ENCODE measurements around the gene IFNL3. TPM values are rescaled to one million over a fixed set of nuclear protein-coding genes. Genes with fewer than 3 reads are reported as not detected.

Gene IFNL3
- total RNA-seq, 1 donor, result not detected

DNA sequence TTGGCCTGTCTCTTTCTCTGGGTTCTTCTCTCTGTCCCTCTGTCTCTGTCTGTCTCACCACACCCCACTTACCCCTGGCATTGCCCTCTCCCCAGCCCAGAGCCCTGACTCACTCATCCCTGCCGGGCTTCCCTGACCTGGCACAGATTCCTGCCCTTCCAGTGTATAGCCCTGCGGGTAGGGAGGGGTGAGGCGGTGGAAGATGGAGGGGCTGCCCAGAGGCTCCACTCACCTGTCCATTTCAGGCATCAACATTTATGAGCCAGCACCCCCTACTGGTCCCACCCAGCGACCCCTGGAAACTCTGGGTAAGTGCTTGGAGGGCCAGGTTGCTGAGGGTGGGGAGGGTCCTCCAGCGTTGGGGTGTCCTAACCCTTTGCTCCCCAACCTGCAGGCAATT is 47.0 kb downstream of the IFNL3 start:
- TF ChIP-seq, protein P1, sequence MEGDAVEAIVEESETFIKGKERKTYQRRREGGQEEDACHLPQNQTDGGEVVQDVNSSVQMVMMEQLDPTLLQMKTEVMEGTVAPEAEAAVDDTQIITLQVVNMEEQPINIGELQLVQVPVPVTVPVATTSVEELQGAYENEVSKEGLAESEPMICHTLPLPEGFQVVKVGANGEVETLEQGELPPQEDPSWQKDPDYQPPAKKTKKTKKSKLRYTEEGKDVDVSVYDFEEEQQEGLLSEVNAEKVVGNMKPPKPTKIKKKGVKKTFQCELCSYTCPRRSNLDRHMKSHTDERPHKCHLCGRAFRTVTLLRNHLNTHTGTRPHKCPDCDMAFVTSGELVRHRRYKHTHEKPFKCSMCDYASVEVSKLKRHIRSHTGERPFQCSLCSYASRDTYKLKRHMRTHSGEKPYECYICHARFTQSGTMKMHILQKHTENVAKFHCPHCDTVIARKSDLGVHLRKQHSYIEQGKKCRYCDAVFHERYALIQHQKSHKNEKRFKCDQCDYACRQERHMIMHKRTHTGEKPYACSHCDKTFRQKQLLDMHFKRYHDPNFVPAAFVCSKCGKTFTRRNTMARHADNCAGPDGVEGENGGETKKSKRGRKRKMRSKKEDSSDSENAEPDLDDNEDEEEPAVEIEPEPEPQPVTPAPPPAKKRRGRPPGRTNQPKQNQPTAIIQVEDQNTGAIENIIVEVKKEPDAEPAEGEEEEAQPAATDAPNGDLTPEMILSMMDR (IDR thresholded peaks at IDR 0.05; ENCODE audit: insufficient read depth, low read depth, low read length), result no peak
- no peak for DNase-seq (ENCODE audit: low read depth)
- no peak overlapping the region for H3K4me3 ChIP-seq (ENCODE audit: low read depth, low read length)

DNA sequence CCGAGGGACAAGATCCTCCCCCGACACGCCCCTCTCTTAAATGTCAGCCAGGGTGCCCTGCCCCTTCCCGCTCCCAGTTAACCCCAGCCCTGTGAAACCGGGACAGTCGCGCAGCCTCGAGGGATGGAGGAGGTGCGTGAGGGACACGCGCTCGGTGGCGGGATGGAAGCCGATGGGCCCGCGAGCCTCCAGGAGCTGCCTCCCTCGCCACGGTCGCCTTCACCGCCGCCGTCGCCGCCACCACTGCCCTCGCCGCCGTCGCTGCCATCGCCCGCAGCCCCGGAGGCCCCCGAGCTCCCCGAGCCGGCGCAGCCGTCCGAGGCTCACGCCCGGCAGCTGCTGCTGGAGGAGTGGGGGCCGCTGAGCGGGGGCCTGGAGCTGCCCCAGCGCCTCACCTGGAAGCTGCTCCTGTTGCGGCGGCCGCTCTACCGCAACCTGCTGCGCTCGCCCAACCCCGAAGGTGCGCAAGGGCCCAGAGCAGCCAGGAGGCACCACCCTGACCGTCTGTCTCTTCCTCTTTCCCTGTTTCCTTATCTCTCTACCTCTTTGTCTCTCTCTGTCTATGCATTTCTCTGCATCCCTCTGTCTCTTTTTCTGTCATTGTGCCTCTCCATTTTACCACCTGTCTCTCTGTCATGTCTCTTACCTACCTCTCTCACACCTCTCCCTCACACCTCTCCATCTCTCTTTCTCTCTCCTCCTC is 47.8 kb downstream of the IFNL3 start, which contains the start of gene NCCRP1:
NCCRP1 (plus strand) TSS at position 105 of the 703 bp plus-strand sequence; CDS start at position 124, 19 bp downstream.
- no peak for DNase-seq (ENCODE audit: low read depth)
- no peak within 1 kb of the TSS for H3K4me3 ChIP-seq (ENCODE audit: low read depth, low read length)
- TF ChIP-seq, protein P1 (IDR thresholded peaks at IDR 0.05; ENCODE audit: insufficient read depth, low read depth, low read length), result no peak

GRCh38 chr19:39196320-39196719 is 48.5 kb downstream of the IFNL3 start:
- TF ChIP-seq, protein P1 (IDR thresholded peaks at IDR 0.05; ENCODE audit: insufficient read depth, low read depth, low read length), result no peak
- DNase-seq (ENCODE audit: low read depth), result no peak
- H3K4me3 ChIP-seq (ENCODE audit: low read depth, low read length), result no peak overlapping the region

DNA sequence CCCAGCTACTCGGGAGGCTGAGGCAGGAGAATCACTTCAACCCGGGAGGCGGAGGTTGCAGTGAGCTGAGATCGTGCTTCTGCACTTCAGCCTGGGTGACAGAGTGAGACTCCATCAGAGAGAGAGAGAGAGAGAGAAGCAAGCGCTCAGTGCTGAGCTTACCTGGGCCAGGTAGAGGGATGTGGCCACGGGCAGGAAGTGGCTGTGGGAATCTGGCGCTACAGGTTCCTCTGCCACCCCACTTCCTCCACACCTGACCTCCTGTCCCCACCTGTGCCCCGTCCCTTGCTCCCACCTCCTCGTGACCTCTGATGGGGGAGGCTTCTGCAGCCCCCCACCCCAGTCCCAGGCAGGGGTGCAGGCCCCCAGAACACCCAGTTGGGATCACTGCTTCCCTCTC is 49.1 kb downstream of the IFNL3 start:
- no peak for DNase-seq (ENCODE audit: low read depth)
- H3K4me3 ChIP-seq (ENCODE audit: low read depth, low read length), result no peak overlapping the region
- TF ChIP-seq, protein P1 (IDR thresholded peaks at IDR 0.05; ENCODE audit: insufficient read depth, low read depth, low read length), result no peak

GRCh38 chr19:39194832-39195542 is 49.8 kb downstream of the IFNL3 start:
- DNase-seq (ENCODE audit: low read depth), result no peak
- TF ChIP-seq, protein P1 (IDR thresholded peaks at IDR 0.05; ENCODE audit: insufficient read depth, low read depth, low read length), result no peak
- no peak overlapping the region for H3K4me3 ChIP-seq (ENCODE audit: low read depth, low read length)

GRCh38 chr19:39193803-39194202 is 51.0 kb downstream of the IFNL3 start:
- no peak overlapping the region for H3K4me3 ChIP-seq (ENCODE audit: low read depth, low read length)
- TF ChIP-seq, protein P1 (IDR thresholded peaks at IDR 0.05; ENCODE audit: insufficient read depth, low read depth, low read length), result no peak
- peak; percentile 4 for DNase-seq (ENCODE audit: low read depth)

Other genes with a start within 250 kb of the IFNL3 start
- 2.9 and 4.7 TPM in 2 replicates for gene FBXO27, start 212.5 kb downstream of the IFNL3 start, total RNA-seq
- gene ACP7, start 160.6 kb downstream of the IFNL3 start, total RNA-seq, result not detected in 2 replicates
- 6.8 and 9.5 TPM in 2 replicates for gene PAK4, start 119.2 kb downstream of the IFNL3 start, total RNA-seq
- not detected in 2 replicates for gene NCCRP1, start 48.0 kb downstream of the IFNL3 start, total RNA-seq
- gene SYCN, start 40.7 kb downstream of the IFNL3 start, total RNA-seq, result not detected in 2 replicates
- not detected in 2 replicates for gene IFNL4, start 3.9 kb upstream of the IFNL3 start, total RNA-seq
- gene IFNL2, start 23.4 kb upstream of the IFNL3 start, total RNA-seq, result not detected in 2 replicates
- gene IFNL1, start 51.4 kb upstream of the IFNL3 start, total RNA-seq, result not detected in 2 replicates
- gene LRFN1, start 75.9 kb upstream of the IFNL3 start, total RNA-seq, result under 0.01 TPM in 1 of 2 replicates, not detected in the other
- 0.86 and 1.6 TPM in 2 replicates for gene GMFG, start 91.0 kb upstream of the IFNL3 start, total RNA-seq
- gene SAMD4B, start 97.4 kb upstream of the IFNL3 start, total RNA-seq, result 38.0 and 45.7 TPM in 2 replicates
- 29.6 and 33.2 TPM in 2 replicates for gene PAF1, start 146.1 kb upstream of the IFNL3 start, total RNA-seq
- gene MED29, start 146.4 kb upstream of the IFNL3 start, total RNA-seq, result 22.0 and 22.2 TPM in 2 replicates
- gene ZFP36, start 161.8 kb upstream of the IFNL3 start, total RNA-seq, result 5.8 and 8.6 TPM in 2 replicates
- 25.0 and 39.3 TPM in 2 replicates for gene PLEKHG2, start 167.7 kb upstream of the IFNL3 start, total RNA-seq
- gene RPS16, start 190.9 kb upstream of the IFNL3 start, total RNA-seq, result 43.2 and 48.3 TPM in 2 replicates
- 71.8 and 80.7 TPM in 2 replicates for gene SUPT5H, start 200.6 kb upstream of the IFNL3 start, total RNA-seq
- 48.8 and 49.6 TPM in 2 replicates for gene TIMM50, start 235.8 kb upstream of the IFNL3 start, total RNA-seq